Myocyte (in vitro differentiated cells): ENCODE results near the gene DISC1. TPM values are rescaled to one million over a fixed set of nuclear protein-coding genes. Genes with fewer than 3 reads are reported as not detected.
"Not testable (repeated sequence)": the region's sequence is repeated elsewhere in the genome, so short reads cannot be mapped to it uniquely, and the experiment has no call there.

Experiments used
- DNase-seq: peaks from one replicate; pipeline ENCODE4 v3.0.0-alpha.2; 2012; ENCODE audit warnings: low read depth
- polyA plus RNA-seq: library from polyadenylated mRNA; unstranded; fragments of >200 nt; gene quantifications from one replicate; pipeline ENCODE4 v1.2.1, GENCODE V29; 2012; ENCODE audit warnings: missing spikeins
- total RNA-seq: library from RNA; depleted of rRNA; stranded (reverse); fragments of >200 nt; gene quantifications from 2 replicates; pipeline ENCODE4 v1.2.3, GENCODE V29; 2014

DISC1 gene
- 3.6 and 5.2 TPM in 2 replicates for total RNA-seq
- polyA plus RNA-seq, result 3.2 TPM

DNA sequence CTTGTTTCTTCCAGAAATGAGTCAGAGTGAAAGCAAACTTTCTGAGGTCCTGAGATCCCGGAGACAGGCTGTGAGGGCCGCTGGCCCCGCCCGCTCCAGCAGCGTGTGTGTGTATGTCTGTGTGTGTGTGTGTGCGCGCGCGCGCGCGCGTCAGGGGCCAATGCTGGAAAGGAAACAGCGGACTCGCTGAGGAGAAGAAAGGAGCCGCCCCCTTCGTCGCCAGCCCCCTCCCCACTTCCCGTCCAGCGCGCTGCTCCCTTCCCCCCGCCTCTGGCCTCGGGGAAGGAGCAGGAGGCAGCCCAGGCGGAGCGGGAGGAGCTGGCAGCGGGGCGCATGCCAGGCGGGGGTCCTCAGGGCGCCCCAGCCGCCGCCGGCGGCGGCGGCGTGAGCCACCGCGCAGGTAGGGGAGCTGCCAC lies at the start of gene DISC1:
TSS of gene DISC1 (plus strand) at position 256 of the 416 bp plus-strand sequence. CDS start at position 334, 78 bp downstream.
- peak; percentile 82 for DNase-seq

DNA sequence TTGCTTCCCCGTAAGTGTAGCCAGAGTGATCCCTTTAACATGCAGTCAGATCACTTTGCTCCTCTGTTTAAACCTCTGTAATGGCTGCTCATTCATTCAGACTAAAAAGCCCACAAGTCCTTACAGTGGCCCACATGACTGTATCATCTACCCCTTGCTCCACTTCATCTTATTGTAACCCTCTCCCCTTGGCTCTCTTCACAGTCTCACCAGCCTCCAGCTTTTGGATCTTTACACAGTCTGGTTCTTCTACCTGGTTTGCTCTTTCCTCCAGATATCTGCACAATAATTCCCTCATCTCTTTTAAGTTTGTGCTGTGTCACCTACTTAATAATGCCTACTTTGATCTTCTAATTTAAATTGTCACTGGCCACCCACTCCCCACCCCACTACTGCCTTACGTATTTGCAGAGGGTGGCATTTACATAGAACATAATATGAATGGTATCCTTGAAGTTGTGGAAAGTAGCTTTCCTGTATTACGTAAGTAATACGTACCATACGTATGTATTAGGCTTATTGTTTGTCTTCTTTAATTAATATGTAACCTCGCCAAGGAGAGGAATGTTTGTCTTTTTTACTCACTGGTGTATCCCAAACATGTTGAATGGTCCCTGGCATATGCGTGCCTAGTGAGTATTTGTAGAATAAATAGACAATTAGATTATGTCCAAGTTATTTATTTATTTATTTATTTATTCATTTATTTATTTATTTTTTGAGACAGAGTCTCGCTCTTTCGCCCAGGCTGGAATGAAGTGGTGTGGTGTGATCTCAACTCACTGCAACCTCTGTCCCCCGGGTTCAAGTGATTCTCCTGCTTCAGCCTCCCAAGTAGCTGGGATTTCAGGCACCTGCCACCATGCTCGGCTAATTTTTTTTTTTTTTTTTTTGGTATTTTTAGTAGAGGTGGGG lies 49.5 kb upstream of the DISC1 start:
- no peak for DNase-seq

DNA sequence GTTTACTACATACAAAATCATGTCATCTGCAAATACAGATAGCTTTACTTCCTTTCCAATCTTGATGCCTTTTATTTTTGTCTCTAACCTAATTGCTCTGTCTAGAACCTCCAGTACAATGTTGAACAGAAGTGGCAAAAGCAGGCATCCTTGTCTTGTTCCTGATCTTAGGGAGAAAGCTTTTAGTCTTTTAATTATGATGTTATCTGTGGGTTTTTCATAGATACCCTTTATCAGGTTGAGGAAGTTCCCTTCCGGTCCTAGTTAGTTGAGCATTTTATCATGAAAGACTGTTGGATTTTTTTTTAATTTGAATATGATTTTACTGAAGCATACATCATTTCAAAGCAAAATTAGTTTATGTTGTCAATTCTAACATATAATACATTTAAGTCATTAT lies 45.7 kb upstream of the DISC1 start:
- no peak for DNase-seq

DNA sequence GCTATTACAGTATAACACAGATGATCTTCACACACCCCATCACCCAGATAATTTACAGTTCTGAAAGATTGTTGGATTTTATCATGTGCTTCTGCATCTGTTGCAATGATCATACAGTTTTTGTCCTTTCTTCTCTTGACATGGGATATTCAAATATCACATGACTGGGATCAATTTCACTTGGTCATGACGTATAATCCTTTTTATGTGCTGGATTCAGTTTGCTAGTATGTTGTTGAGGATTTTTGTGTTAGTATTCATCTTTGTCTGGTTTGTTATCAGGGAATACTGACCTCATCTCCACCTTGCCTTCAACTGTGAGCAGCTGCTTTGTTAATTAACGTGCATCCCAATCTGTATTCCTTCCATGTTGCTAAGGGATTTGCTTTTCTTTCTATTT lies 44.7 kb upstream of the DISC1 start:
- peak; percentile 9 for DNase-seq

DNA sequence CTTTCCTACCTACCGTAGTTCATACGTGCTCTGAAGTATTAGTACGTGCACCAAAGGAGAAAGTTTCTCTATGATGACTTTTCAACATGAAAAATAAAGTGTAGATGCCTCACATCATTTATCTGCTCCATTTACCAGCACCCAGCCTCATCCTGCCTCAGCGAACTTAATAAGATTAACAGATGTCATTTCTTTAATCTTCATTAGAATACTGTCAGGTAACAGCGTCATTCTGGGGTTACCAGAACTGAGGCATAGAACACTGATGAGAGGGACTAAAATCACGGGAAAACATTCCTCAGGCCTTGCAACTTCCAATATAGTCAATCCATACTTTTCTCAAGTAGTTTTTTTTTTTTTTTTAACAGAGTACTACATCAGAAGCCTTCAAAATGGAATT lies 43.2 kb upstream of the DISC1 start:
- DNase-seq, result no peak

DNA sequence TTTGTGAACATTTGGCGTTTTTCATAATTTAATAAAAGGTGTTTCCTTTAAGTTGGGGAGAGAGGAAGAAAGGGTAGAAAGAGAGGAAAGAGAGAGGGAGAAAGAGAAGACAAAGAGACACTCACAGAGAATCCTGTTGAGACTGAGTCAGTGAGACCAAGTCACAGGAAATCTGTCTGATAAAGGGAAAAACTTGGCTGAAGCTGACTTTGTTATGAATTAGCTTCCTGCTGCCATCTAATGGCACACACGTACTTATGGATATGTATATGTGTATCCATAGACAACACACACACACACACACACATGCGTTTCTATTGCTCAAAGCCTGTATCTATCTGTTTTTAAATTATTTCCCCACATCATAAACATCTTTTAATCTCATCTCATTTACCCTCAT lies 42.5 kb upstream of the DISC1 start:
- DNase-seq, result no peak

DNA sequence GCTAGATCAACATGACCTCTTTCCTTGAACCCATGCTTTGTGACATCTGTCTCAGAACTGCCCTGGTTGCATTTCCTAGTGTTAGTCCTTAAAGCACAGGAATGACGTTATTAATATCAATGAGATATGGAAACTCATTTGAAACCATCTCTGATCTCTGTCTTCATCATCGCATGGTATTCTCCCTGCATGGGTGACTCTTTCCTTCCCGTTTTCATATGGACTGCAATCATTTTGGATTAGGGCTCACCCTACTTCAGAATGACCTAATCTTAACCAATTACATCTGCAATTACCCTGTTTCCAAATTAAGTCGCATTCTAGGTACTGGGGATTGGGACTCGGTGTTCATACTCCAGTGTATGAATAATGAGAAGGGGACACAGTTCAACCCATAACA lies 41.7 kb upstream of the DISC1 start:
- DNase-seq, result no peak

DNA sequence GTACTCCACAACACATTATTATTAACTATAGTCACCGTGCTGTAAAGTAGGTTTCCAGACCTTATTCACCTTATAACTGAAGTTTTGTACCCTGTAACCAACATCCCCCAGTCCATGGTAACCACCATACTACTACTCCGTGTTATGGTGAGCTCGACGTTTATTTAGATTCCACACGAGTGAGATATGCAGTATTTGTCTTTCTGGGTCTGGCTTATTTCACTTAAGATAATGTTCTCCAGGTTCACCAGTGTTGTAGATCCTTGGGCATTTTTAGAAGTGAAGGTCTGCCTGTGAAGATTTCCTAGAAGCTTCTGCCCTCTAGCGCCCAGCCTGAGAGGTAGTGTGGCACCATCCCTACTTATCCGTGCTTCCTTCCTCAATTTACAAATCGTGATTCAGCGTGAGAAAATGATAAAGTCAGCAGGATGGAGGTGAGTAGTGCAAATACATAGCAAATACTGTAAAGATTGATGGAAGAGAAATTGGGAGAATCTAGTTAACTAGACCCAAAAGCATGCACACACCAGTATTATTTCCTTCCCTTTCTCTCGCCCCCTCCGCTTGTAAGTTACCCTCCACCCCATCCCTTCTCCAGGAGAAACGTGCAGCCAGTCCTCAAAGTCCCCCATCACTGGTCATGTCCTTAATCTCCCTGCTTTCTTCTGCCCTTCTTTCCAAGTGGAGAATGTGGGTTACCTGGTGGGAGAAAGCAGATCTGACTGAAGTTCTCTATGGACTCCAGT lies 36.0 kb upstream of the DISC1 start:
- peak; percentile 71 for DNase-seq

DNA sequence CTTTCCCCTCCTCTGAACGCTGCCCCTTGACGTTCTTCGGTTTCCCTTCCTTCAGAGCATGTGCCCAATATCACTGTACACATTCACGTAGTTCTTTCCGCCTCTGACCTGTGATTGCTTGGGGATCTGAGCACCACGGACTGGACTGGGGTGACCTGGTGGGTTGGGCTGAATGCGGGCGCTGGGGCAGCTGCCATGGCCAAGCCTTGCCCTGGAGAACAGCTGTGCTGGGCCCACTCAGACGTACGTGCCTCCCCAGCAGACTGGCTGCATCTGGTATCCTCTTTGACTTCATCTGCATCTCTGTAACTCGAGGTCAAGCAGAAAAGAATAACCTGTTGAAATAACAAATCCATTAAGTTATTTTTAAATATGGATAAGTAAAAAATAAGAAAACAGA lies 35.1 kb upstream of the DISC1 start:
- DNase-seq, result peak; percentile 78

DNA sequence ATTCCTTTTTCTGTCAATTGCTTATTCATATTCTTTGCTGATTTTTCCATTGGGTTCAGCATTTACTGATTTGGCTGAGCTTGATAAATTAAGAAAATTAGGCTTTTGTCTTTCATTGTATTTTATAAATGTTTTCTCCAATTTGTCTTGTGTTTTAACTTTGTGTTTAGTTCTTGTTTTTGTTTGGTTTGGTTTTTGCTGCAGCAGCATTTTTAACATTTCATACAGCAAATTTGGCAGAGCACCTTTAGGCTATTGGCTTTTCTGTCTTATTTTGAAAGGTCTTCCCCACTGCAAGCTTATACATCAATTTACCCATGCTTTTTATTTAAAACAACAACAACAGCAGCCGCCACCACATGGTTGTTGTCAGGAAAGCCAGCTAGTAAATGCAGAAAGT lies 33.8 kb upstream of the DISC1 start:
- no peak for DNase-seq

DNA sequence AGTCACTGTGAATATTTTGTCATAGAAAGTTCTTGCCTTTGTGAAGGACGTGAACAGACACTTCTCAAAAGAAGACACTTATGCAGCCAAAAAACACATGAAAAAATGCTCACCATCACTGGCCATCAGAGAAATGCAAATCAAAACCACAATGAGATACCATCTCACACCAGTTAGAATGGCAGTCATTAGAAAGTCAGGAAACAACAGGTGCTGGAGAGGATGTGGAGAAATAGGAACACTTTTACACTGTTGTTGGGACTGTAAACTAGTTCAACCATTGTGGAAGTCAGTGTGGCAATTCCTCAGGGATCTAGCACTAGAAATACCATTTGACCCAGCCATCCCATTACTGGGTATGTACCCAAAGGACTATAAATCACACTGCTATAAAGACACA lies 33.3 kb upstream of the DISC1 start:
- not testable (repeated sequence) for DNase-seq

DNA sequence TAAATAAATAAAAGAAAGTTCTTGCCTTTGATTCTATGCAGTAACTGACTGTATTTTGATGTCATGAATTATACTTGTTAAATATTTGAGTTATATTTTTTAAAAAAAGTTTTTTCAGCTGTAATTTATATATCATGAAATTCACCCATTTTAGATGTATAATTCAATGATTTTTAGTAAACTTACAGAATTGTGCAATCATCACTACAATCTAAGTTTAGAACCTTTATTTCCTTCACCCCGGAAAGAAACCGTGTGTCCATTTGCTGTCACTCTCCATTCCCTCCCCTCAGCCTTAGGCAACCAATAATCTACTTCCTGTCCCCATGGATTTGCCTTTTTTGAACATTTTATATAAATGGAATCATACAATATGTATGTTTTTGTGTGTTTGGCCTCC lies 32.5 kb upstream of the DISC1 start:
- no peak for DNase-seq

DNA sequence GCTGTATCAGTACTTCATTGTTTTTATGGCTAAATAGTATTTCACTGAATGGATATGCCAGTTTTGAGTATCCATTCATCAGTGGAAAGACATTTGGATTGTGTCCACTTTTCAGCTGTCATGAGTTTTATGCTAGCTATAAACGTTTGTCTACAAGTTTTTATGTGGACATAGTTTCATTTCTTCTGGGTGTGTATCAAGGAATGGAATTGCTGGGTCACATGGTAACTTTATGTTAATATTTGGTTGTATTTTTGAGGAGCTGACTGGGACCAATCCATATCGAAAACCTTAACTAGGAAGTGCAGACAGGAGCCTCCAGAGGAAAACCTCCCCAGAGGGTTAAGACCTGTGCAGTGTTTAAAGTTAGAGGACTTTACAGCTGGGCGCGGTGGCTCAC lies 31.8 kb upstream of the DISC1 start:
- DNase-seq, result no peak

DNA sequence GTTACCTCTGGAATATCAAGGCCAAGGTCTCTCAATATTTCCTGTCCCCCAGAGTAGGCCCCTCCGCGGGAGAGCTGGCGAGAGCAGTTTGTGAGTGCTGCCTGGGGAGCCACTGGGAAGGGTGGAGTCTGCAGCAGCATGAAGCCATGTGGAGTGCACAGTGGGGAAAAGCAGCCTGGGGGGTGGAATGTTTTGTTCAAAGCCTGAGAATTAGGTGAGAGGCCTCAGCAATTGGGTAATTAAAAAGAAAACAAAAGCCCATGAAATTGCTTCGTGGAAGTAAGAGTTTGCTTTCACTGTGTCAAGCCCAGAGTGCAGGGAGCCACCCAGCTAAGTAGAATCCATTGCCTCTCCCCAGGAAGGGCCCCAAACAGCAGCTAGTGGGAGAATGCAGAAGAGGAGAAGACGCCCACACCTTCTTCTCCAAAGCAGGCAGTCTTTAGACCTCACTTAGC lies 30.2 kb upstream of the DISC1 start:
- no peak for DNase-seq

DNA sequence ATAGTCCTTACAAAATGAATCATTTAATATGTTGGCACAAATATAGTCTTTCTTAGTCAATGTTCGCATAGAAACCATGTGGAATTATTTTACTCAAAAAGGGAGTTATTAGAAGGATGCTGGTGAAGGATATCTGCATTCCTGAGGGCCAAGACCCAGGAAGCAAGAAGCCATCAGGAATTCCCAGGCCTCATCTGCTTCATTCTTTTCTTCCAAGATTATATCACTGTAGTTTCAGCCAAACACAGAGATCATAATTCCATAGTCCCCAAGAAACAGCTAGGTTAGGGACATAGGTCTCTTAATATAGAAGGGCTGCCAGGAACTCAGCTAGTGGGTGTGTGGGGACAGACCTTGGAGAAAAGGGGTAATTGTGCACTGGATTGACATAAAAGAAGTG lies 28.6 kb upstream of the DISC1 start:
- DNase-seq, result no peak

DNA sequence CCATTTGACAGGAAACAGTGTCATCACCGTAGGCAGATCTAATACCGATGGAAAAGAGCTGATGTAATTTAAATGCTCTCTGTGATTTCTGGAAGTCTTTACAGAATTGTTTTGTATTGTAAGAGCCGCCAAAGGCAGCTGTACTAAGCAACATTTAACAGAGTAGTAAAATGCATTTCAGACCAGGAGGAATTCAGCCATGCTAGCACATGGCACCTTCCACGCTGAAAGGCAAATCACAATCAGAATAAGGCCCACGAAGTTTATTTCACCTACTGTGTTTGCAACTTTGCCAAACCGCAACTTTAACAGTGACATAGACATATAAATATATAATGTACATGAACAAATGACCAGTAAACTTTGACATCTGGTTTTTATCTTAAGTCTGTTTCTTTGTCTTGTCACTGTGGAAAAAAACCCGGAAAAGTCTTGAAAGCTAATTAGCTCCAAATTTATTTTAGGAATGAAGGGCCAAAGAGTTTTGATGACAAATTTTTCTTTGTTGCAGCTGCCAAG lies 26.1 kb upstream of the DISC1 start:
- no peak for DNase-seq

DNA sequence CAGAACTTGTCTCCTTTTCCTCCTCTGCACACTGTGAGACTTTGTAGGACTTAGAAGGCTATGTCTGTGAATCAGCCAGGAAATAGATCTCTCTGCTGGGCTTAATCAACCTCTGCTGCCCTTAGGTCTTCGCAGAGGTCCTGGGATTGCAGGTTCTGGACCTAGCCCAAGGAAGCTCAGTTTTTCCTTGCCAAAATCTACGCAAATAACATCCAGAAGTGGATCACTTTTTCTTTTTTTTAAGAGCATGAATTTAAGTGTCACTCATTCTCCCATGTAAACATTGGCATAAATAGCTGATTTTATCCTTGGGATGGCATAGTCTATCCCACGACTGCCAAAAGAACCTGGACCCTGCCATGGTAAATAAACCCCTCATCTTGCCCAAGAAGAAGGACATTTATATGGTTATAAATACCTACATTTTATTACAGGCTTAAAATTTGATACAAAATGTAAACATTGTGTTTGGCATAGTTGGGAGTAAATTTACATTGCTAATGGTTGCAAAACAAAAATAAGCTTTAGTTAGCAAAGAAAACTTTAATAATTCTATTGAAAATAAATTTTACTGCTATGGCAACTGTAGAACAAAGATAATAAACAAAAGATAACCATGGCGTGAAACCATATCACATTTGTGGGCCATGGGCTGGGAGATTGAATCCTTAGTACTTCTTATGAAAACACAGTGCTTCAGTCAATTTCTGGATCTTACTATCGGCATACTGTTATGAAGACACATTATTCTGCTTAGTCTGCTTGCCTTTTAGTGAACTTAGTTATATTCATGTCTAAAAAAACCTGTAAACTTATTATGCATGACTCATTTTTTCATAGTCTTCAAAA lies 24.5 kb upstream of the DISC1 start:
- DNase-seq, result no peak

DNA sequence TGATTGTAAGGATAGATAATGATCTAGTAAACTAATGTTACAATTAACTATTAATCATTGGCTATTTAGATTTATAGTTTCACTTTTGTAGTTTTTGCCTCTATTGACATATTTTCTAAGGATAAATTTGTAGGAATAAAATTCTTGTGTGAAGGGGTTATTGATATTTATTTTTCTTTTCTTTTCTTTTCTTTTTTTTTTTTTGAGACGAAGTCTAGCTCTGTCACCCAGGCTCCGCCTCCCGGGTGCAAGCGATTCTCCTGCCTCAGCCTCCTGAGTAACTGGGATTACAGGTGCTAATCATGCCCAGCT lies 24.0 kb upstream of the DISC1 start:
- no peak for DNase-seq

DNA sequence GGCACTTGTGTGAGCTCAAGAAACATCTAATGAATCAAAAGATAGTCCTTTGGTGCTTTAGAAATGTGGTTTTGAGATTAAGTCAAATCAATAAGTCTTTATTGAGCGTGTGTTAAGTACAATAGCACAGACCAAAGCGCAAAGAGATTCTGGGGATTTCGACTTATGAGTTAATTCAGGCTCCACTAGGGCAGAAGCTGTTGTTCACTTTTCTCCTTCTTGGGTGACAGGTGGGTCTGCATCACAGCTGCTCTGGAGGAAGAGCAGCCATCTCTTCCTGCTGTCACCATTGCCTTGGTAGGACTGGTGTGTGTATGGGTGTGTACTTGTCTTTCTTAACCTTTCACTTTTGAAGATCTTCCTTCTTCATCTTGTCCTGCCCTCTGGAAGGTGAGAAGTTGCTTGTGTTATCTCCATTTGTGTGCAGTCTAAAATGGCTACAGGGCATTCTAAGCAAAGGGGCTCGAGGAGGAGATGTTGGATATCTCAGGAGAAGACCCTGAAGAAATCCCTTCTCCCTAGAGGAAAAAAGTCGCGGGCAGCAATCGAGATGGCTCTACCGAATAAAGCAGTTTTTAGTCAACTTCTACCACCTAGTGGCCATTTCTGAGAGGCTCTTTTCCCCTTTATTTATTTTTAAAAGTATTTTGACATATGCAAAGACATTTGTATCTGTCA lies 22.9 kb upstream of the DISC1 start:
- peak; percentile 67 for DNase-seq

DNA sequence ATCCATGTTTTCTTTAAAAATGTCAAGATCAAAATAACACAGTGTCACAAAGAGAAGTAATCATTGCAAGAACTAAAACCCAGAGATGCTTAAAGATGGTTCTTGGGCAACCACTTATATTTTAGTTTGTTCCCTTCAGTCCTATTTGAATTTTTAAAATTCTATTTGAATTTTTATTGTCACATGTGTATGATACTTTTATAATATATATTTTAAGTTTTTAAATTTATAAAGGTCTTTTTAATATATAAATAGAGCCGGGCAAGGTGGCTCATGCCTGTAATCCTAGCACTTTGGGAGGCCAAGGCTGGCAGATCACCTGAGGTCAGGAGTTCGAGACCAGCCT lies 22.3 kb upstream of the DISC1 start:
- no peak for DNase-seq
